GM13977 (cell line): ENCODE data around the gene TMEM244.
"Not testable (repeated sequence)": the region's sequence is repeated elsewhere in the genome, so short reads cannot be mapped to it uniquely, and the experiment has no call there.

Experiments
- DNase-seq: peaks from one replicate; pipeline ENCODE4 v3.0.0; 2012; ENCODE audit warnings: low spot score
- in situ Hi-C: fragments of 300-500 bp; cut with MboI; formaldehyde crosslinking; loops from one replicate; pipeline ENCODE4 v1.12.0; 2022; ENCODE audit warnings: low sequenced_read_pairs, low pct_unique_long_range_greater_than_20kb, mixed read lengths, inconsistent platforms; ENCODE audit not compliant: unreplicated experiment
- TF ChIP-seq, protein P1 (sequence below): IDR thresholded peaks from 2 replicates; pipeline ENCODE4 v1.5.1; 2012; ENCODE audit warnings: mild to moderate bottlenecking, control low read depth; ENCODE audit not compliant: insufficient read depth; ENCODE audit errors: extremely low read depth, missing control alignments

The TMEM244 gene

DNA sequence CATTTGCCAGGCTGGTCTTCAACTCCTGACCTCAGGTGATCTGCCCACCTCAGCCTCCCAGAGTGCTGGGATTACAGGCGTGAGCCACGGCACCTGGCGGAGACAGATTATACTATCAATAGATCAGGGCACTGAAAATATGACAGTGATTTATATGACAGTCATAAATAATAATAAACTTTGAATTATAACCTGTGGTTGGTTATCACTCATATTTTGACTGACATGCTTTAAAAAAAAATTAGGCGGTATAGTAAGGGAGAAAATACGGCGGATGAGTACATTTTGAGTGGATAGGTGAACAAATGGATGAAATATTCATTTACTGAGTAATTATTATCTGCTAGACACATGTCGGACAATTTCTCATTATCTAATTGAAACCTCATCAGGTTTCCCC is 28.8 kb downstream of the TMEM244 start:
- DNase-seq: no peak
- TF ChIP-seq, protein P1, sequence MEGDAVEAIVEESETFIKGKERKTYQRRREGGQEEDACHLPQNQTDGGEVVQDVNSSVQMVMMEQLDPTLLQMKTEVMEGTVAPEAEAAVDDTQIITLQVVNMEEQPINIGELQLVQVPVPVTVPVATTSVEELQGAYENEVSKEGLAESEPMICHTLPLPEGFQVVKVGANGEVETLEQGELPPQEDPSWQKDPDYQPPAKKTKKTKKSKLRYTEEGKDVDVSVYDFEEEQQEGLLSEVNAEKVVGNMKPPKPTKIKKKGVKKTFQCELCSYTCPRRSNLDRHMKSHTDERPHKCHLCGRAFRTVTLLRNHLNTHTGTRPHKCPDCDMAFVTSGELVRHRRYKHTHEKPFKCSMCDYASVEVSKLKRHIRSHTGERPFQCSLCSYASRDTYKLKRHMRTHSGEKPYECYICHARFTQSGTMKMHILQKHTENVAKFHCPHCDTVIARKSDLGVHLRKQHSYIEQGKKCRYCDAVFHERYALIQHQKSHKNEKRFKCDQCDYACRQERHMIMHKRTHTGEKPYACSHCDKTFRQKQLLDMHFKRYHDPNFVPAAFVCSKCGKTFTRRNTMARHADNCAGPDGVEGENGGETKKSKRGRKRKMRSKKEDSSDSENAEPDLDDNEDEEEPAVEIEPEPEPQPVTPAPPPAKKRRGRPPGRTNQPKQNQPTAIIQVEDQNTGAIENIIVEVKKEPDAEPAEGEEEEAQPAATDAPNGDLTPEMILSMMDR: no peak
- in situ Hi-C loops: no loop called here

- TF ChIP-seq, protein P1: no peak
- in situ Hi-C loops: no loop called here
- no peak for DNase-seq
These were observed 32.9 kb downstream of the TMEM244 start for GRCh38 chr6:129828229-129828628.

DNA sequence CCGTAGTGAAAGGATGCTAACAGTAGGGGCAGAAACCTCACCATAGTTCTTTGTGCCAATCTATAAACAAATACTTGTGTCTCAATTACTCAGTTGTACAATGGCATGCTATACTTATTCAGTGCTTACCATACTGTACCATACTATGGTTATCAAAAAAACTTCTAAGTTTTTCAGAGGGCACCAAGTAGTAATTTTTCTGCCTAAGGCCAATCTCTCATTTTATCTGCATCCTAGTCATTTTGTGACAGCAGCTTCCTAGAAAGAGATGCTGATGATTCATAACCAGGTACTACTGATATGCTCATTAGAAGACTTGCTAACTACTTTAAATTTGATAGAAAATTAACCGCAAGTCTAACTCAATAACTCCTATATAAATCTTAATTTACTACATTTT is 42.9 kb downstream of the TMEM244 start:
- in situ Hi-C loops: no loop called here
- DNase-seq: no peak
- TF ChIP-seq, protein P1: no peak

- no peak for DNase-seq
- TF ChIP-seq, protein P1: no peak
- in situ Hi-C loops: no loop called here
These were observed 43.3 kb downstream of the TMEM244 start for GRCh38 chr6:129817821-129818220.

- TF ChIP-seq, protein P1: no peak
- no peak for DNase-seq
- in situ Hi-C loops: no loop called here
These were observed 43.8 kb downstream of the TMEM244 start for GRCh38 chr6:129817332-129817731.

- DNase-seq: no peak
- in situ Hi-C loops: no loop called here
- TF ChIP-seq, protein P1: no peak
These were observed 48.9 kb downstream of the TMEM244 start for GRCh38 chr6:129812145-129812777.

DNA sequence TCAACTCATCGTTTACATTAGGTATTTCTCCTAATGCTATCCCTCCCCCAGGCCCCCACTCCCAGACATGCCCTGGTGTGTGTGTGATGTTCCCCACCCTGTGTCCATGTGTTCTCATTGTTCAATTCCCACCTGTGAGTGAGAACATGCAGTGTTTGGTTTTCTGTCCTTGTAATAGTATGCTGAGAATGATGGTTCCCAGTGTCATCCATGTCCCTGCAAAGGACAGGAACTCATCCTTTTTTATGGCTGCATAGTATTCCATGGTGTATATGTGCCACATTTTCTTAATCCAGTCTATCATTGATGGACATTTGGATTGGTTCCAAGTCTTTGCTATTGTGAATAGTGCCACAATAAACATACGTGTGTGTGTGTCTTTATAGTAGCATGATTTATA is 54.0 kb downstream of the TMEM244 start:
- DNase-seq, in situ Hi-C loops: not testable (repeated sequence)

GRCh38 chr6:129802920-129803319 is 58.2 kb downstream of the TMEM244 start:
- DNase-seq, in situ Hi-C loops: not testable (repeated sequence)
